Activated naive CD4-positive, alpha-beta T cell treated with anti-CD3 and anti-CD28 coated beads, Interleukin-2, amount 10 ng/mL, durations not matched to agents 7 days and 5 days (primary cell): ENCODE results near the gene CRIP2.

Source experiments
- CTCF ChIA-PET: fragments of 350-600 bp; sonication (Branson Sonifier 250); formaldehyde crosslinking; loops from one replicate; lab custom pipeline; 2021; ENCODE audit warnings: antibody characterized with exemption; lab: Charles Lee
- DNase-seq: peaks from one replicate; pipeline ENCODE4 v3.0.0-alpha.2; 2020
- H3K27ac Mint-ChIP-seq: one replicate; pipeline ENCODE4 v1.8.0; 2021; ENCODE audit warnings: mild to moderate bottlenecking, moderate library complexity, mixed read lengths
- H3K27me3 Mint-ChIP-seq: one replicate; pipeline ENCODE4 v1.8.0; 2021; ENCODE audit warnings: mild to moderate bottlenecking, mixed read lengths
- H3K36me3 Mint-ChIP-seq: one replicate; pipeline ENCODE4 v1.8.0; 2021; ENCODE audit warnings: mixed read lengths
- H3K4me1 Mint-ChIP-seq: one replicate; pipeline ENCODE4 v1.8.0; 2021; ENCODE audit warnings: mixed read lengths
- H3K4me3 Mint-ChIP-seq: one replicate; pipeline ENCODE4 v1.8.0; 2021; ENCODE audit warnings: mild to moderate bottlenecking, moderate library complexity, mixed read lengths
- H3K9me3 Mint-ChIP-seq: one replicate; pipeline ENCODE4 v1.8.0; 2021; ENCODE audit warnings: mixed read lengths

The CRIP2 gene

DNA sequence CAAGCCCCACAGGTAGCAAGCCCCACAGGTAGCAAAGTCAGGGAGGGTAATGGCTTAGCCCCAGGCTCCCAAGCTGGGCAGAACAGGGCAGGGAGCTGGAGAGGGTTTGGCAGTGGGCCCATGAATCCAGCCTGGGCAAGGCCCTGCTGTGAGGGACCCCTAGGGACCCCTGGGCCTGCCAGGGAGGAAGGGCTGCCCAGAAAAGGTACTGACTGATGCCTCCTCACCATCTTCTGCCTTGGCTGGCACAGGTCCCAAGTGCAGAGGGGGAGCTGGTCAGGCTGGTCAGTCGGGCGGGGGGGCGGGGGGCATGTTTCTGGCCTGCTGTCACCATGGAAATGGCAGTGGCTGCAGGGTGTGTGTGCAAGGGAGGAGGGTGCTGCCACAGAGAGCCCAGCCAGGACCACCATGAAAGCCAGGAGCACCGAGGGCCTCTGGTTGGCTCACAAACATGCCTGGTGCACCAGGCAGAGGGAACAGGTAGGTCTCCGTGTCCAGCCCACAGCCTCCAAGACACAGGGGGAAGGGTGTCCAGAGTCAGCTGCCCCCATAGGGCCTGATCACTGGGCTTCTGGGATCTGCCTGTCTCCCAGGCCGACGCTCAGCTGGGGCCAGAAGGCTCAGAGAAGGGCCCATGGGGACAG, 1.5 kb upstream of the CRIP2 start:
- H3K4me1 Mint-ChIP-seq: peaks cover 14% of the 10 kb centered on the region
- CTCF ChIA-PET: interaction anchor here (1.2 to 1.5 kb wide), 2 partner anchors 25 to 98 kb away, joined by 3 read pairs; no protein-coding TSS in a partner anchor
- H3K27me3 Mint-ChIP-seq: peaks cover 42% of the 10 kb centered on the region
- DNase-seq: no peak
- no peak overlapping the region for H3K27ac Mint-ChIP-seq
- peak overlapping the region; percentile 63 for H3K4me3 Mint-ChIP-seq
- peaks cover 2% of the 10 kb centered on the region for H3K36me3 Mint-ChIP-seq
- no peaks in the 10 kb centered on the region for H3K9me3 Mint-ChIP-seq

- Mint-ChIP-seq H3K9me3 (no peaks in the 10 kb centered on the region), H3K27ac (no peak overlapping the region)
These were observed 741 bp upstream of the CRIP2 start for GRCh38 chr14:105473677-105474482.

DNA sequence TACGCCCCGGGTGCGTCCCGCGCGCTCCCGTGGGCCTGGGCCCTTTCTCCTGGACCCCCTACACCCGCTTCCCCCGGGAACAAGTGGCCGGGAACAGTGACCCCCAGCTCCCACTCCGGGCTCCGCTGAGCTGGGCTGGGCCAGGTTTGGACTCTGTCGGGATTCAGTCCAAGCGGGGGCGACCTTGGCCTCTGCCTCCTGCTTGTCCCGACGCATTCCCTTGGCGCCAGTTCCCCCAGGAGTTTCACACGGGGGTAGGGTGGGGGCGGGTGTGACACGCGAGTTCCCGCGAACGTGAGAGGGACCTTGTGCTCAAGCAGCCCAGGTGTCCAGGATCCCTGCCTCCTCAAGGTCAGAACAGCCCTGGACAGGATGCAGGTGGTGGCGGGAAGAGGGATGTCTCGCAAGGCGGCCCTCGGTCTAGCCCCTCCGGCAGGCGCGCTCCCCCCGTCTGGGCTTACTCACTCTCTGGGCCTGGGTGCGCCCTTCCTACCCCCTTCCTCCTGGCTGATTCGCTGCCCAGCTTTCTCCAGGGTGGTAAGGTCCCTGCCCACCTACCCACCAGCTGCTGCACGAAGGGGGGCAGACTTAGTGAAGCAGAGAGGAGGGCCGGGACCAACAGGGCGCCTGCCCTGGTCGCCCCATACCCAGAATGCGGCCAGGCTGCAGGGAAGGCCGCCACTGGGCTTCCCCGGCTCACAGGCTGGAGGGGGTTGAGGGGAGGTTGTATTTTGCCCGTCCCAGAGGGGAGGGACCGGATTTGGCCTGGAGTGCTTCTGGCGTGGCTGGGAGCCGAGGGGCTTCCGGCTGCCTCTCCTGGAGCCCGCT, 862 bp downstream of the CRIP2 start:
- peaks cover 2% of the 10 kb centered on the region for H3K36me3 Mint-ChIP-seq
- CTCF ChIA-PET: interaction anchor here (0.8 kb wide), 1 partner anchor 104 kb away, joined by 3 read pairs; no protein-coding TSS in a partner anchor
- H3K27ac Mint-ChIP-seq: no peak overlapping the region
- H3K4me3 Mint-ChIP-seq: peak overlapping the region; percentile 12
- DNase-seq: no peak
- peaks cover 22% of the 10 kb centered on the region for H3K4me1 Mint-ChIP-seq
- peaks cover 59% of the 10 kb centered on the region for H3K27me3 Mint-ChIP-seq
- H3K9me3 Mint-ChIP-seq: no peaks in the 10 kb centered on the region

More at GRCh38 chr14:105473677-105474482, 741 bp upstream of the CRIP2 start:
- Mint-ChIP-seq H3K4me3 (peak overlapping the region; percentile 63), H3K4me1 (peaks cover 14% of the 10 kb centered on the region), H3K36me3 (peaks cover 2% of the 10 kb centered on the region), H3K27me3 (peaks cover 43% of the 10 kb centered on the region)
- DNase-seq: peak; percentile 91
- CTCF ChIA-PET: interaction anchor here (1.2 to 1.5 kb wide), 2 partner anchors 26 to 99 kb away, joined by 3 read pairs; no protein-coding TSS in a partner anchor

- Mint-ChIP-seq H3K9me3 (no peaks in the 10 kb centered on the region), H3K27ac (no peak overlapping the region), H3K4me1 (peaks cover 30% of the 10 kb centered on the region), H3K36me3 (peaks cover 2% of the 10 kb centered on the region), H3K27me3 (peaks cover 67% of the 10 kb centered on the region), H3K4me3 (no peak overlapping the region)
- CTCF ChIA-PET: interaction anchor here (0.8 to 1.2 kb wide), 2 partner anchors 14 to 105 kb away, joined by 3 to 7 read pairs; no protein-coding TSS in a partner anchor
- no peak for DNase-seq
These were observed 1.6 kb downstream of the CRIP2 start for GRCh38 chr14:105476097-105476830.

GRCh38 chr14:105476831-105477659, 2.4 kb downstream of the CRIP2 start:
- Mint-ChIP-seq H3K9me3 (no peaks in the 10 kb centered on the region), H3K27ac (no peak overlapping the region), H3K27me3 (peaks cover 68% of the 10 kb centered on the region), H3K4me1 (peaks cover 36% of the 10 kb centered on the region), H3K36me3 (peaks cover 2% of the 10 kb centered on the region), H3K4me3 (peak overlapping the region; percentile 41)
- CTCF ChIA-PET: interaction anchor here (1.2 kb wide), 1 partner anchor 13 kb away, joined by 7 read pairs; no protein-coding TSS in a partner anchor
- no peak for DNase-seq

DNA sequence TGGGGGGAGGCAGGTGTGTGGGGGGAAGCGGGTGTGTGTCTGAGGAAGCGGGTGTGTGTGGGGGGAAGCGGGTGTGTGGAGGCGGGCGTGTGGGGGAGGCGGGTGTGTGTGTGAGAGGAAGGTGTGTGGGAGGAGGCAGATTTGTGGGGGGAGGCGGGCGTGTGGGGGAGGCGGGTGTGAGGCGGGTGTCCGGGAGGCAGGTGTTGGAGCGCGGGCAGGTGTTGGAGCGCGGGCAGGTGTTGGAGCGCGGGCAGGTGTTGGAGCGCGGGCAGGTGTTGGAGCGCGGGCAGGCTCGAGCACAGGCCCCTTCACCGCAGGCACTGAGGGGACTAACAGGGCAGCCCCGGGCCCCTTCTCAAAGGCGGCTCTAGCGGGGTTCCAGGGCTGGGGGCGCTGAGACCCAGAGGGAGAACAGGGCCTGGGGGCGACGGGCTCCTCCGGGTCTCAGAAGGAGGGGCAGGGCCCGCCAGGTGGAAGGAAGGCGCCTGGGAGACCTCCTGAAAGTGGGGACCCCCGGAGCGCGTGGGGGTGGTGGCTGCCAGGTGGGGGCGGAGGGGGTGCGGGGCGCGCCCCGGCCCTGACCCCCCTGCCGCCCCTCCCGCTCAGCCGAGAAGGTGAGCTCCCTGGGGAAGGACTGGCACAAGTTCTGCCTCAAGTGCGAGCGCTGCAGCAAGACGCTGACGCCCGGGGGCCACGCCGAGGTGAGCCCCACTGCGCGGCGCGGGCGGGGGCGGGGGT, 3.2 kb downstream of the CRIP2 start:
- no peak overlapping the region for H3K27ac Mint-ChIP-seq
- H3K36me3 Mint-ChIP-seq: peaks cover 2% of the 10 kb centered on the region
- H3K9me3 Mint-ChIP-seq: no peaks in the 10 kb centered on the region
- peaks cover 44% of the 10 kb centered on the region for H3K4me1 Mint-ChIP-seq
- CTCF ChIA-PET: no interaction called here
- H3K27me3 Mint-ChIP-seq: peaks cover 68% of the 10 kb centered on the region
- H3K4me3 Mint-ChIP-seq: no peak overlapping the region
- DNase-seq: peak; percentile 52

DNA sequence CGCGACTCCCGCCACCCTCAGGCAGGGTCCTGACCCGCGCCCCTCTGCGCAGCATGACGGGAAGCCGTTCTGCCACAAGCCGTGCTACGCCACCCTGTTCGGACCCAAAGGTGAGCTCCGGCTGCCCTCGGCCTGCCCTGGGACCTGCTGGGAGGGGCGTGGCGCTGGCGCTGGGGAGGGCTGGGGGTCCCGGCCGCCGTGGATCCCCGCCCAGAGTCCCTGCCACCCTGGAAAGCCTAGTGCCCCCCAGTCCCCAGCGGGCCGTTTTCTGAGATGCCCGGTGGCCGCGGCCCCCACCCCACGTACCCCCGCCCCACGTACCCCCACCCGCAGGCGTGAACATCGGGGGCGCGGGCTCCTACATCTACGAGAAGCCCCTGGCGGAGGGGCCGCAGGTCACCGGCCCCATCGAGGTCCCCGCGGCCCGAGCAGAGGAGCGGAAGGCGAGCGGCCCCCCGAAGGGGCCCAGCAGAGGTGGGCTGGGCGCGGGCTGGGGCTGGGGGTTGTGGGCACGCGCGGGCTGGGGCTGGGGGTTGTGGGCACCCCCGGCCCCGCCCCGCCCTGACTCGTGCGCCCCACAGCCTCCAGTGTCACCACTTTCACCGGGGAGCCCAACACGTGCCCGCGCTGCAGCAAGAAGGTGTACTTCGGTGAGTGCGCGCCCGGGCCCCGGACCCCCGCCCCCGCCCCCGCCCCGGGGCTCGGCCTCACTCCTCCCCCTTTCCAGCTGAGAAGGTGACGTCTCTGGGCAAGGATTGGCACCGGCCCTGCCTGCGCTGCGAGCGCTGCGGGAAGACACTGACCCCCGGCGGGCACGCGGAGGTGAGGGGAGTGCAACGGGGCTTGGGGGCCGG, 4.0 kb downstream of the CRIP2 start:
- H3K27me3 Mint-ChIP-seq: peaks cover 65% of the 10 kb centered on the region
- H3K9me3 Mint-ChIP-seq: no peaks in the 10 kb centered on the region
- DNase-seq: no peak
- peaks cover 43% of the 10 kb centered on the region for H3K4me1 Mint-ChIP-seq
- H3K27ac Mint-ChIP-seq: no peak overlapping the region
- no peak overlapping the region for H3K4me3 Mint-ChIP-seq
- CTCF ChIA-PET: no interaction called here
- peaks cover 2% of the 10 kb centered on the region for H3K36me3 Mint-ChIP-seq

DNA sequence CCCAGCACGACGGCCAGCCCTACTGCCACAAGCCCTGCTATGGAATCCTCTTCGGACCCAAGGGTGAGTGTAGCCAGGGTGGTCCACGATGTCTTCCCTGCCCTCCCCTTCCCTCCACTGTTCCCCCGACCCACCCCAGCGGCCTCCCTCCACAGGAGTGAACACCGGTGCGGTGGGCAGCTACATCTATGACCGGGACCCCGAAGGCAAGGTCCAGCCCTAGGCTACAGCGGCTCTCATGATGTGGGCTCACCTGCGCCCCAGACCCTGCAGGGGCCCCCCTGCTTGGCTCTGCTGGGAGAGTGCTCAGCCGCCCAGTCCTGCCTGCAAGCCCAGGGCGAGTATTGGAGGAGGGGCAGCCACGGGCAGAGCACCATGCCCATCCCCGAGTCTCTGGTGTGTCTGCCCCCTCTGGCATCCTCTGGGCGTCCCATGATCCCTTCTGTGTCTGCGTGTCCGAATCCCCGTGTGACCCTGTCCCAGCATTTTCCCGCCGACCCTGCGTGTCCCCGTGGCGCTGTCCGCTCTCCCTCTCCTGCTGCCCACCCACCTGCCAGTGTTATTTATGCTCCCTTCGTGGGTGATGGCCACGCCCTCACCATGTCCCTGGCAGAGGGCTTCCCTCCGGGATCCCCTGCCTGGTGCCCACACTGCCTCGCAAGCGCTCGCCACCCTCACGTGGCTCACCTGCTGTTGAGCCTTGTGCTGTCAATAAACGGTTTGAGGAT, 5.0 kb downstream of the CRIP2 start:
- Mint-ChIP-seq H3K27ac (no peak overlapping the region), H3K36me3 (peaks cover 2% of the 10 kb centered on the region), H3K4me3 (no peak overlapping the region), H3K9me3 (no peaks in the 10 kb centered on the region), H3K27me3 (peaks cover 63% of the 10 kb centered on the region), H3K4me1 (peaks cover 44% of the 10 kb centered on the region)
- CTCF ChIA-PET: interaction anchor here (2.5 kb wide), 1 partner anchor 11 kb away, joined by 97 read pairs; the partner anchor contains the start of gene TEDC1
- no peak for DNase-seq

DNA sequence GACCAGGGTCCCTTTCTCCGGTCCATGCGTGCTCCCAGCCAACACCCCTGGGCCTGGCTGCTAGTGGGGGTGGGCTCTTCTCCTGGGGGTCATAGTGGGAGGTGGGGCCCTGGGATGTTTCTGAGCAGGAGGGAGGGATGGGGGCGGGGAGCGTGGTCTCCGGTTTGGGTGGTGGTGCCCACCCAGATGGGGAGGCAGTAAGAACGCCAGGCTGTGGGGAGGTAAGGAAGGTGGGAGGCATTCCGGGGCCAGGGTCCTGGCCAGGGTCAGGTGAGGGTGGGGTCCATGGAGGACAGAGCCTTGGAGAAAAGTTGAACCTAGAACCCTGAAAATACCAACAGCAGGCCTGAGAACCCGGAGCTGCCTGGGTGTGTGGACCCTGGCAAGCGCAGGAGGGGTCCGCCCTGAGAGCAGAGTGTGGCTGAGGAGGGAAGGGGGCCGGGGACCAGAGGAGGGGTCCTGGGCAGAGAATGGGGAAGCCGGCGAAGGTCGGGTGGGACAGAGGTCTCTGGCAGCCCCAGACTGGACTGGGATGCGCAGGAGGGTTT, 5.7 kb downstream of the CRIP2 start:
- peaks cover 68% of the 10 kb centered on the region for H3K27me3 Mint-ChIP-seq
- H3K36me3 Mint-ChIP-seq: peaks cover 2% of the 10 kb centered on the region
- CTCF ChIA-PET: interaction anchor here (0.7 to 2.7 kb wide), 9 partner anchors 9 to 110 kb away, joined by 3 to 97 read pairs (median 6); partner anchors contain the start of gene TEDC1
- no peaks in the 10 kb centered on the region for H3K9me3 Mint-ChIP-seq
- H3K4me3 Mint-ChIP-seq: no peak overlapping the region
- no peak for DNase-seq
- H3K4me1 Mint-ChIP-seq: peaks cover 48% of the 10 kb centered on the region
- peak overlapping the region; percentile 87 for H3K27ac Mint-ChIP-seq

GRCh38 chr14:105480807-105481801, 6.5 kb downstream of the CRIP2 start:
- peak; percentile 89 for DNase-seq
- H3K4me1 Mint-ChIP-seq: peaks cover 57% of the 10 kb centered on the region
- H3K27me3 Mint-ChIP-seq: peaks cover 68% of the 10 kb centered on the region

More at GRCh38 chr14:105480807-105481801, 6.5 kb downstream of the CRIP2 start:
- Mint-ChIP-seq H3K4me3 (peak overlapping the region; percentile 47), H3K9me3 (no peaks in the 10 kb centered on the region), H3K27ac (peak overlapping the region; percentile 93), H3K36me3 (peaks cover 2% of the 10 kb centered on the region)
- CTCF ChIA-PET: interaction anchor here (0.7 to 2.7 kb wide), 10 partner anchors 10 to 110 kb away, joined by 3 to 97 read pairs (median 6); partner anchors contain the start of gene TEDC1
